ENCODE measurements around the gene MAPKAPK2. TPM values are rescaled to one million over a fixed set of nuclear protein-coding genes. Genes with fewer than 3 reads are reported as not detected.

Gene MAPKAPK2
- total and polyA plus RNA-seq, 7 donors, result 32.1 to 61.4 (median 39.3) TPM

GRCh38 chr1:206713910-206714312 is 29.2 kb downstream of the MAPKAPK2 start:
- intact Hi-C loops (cut with DNase I), result loop anchor here (2.0 kb wide), 1 partner anchor 21 kb away; no protein-coding TSS in a partner anchor

GRCh38 chr1:206714331-206715058 is 29.8 kb downstream of the MAPKAPK2 start:
- H3K27ac ChIP-seq, result peak overlapping the region; percentile 55 to 88 (median 82)
- H3K36me3 ChIP-seq, result no peaks in the 10 kb centered on the region
- H3K4me1 ChIP-seq, result peaks cover 0 to 92% (median 73%) of the 10 kb centered on the region in 4 donors
- WGBS, 2 donors, result 26 to 51% methylated on average over 9 of the region's 9 CpGs
- intact Hi-C loops (cut with DNase I), result loop anchor here (2.0 to 5.0 kb wide), 3 partner anchors 22 to 77 kb away; partner anchors contain the start of gene DYRK3
- no peaks in the 10 kb centered on the region for H3K9me3 ChIP-seq
- TF ChIP-seq EP300 (IDR thresholded peaks at IDR 0.05) (peak in 1 of 4 donors; percentile 71), POLR2AphosphoS5 (IDR thresholded peaks at IDR 0.05) (peak in 3 of 4 donors; percentile 51 to 76 (median 53)), POLR2A (IDR thresholded peaks at IDR 0.05) (no peak), CTCF (IDR thresholded peaks at IDR 0.05) (no peak)
- H3K4me3 ChIP-seq, result peak overlapping the region in 1 of 4 donors; percentile 2
- DNase-seq, result peak; percentile 86
- H3K27me3 ChIP-seq, result no peaks in the 10 kb centered on the region

More at GRCh38 chr1:206713910-206714312, 29.2 kb downstream of the MAPKAPK2 start:
- peak overlapping the region; percentile 55 to 88 (median 82) for H3K27ac ChIP-seq
- no peaks in the 10 kb centered on the region for H3K36me3 ChIP-seq
- no peaks in the 10 kb centered on the region for H3K27me3 ChIP-seq
- no peak for TF ChIP-seq POLR2A (IDR thresholded peaks at IDR 0.05)
- peak in 1 of 4 donors; percentile 20 for TF ChIP-seq POLR2AphosphoS5 (IDR thresholded peaks at IDR 0.05)
- peak; percentile 76 for DNase-seq
- peaks cover 0 to 92% (median 76%) of the 10 kb centered on the region in 4 donors for H3K4me1 ChIP-seq
- peak overlapping the region in 1 of 4 donors; percentile 2 for H3K4me3 ChIP-seq
- WGBS, 2 donors, result 70 to 72% methylated on average over 6 of the region's 6 CpGs
- no peaks in the 10 kb centered on the region for H3K9me3 ChIP-seq

GRCh38 chr1:206715120-206715519 is 30.4 kb downstream of the MAPKAPK2 start:
- Histone ChIP-seq H3K9me3 (no peaks in the 10 kb centered on the region), H3K4me3 (no peak overlapping the region), H3K27ac (peak overlapping the region; percentile 40 to 88 (median 82)), H3K36me3 (no peaks in the 10 kb centered on the region), H3K27me3 (no peaks in the 10 kb centered on the region), H3K4me1 (peaks cover 0 to 92% (median 72%) of the 10 kb centered on the region in 4 donors)
- TF ChIP-seq EP300 (IDR thresholded peaks at IDR 0.05) (no peak), POLR2AphosphoS5 (IDR thresholded peaks at IDR 0.05) (no peak), POLR2A (IDR thresholded peaks at IDR 0.05) (no peak), CTCF (IDR thresholded peaks at IDR 0.05) (no peak)
- 73 to 75% methylated on average over 4 of the region's 4 CpGs for WGBS, 2 donors
- intact Hi-C loops (cut with DNase I), result loop anchor here (2.0 to 5.0 kb wide), 3 partner anchors 22 to 78 kb away; partner anchors contain the start of gene DYRK3
- peak; percentile 53 for DNase-seq

GRCh38 chr1:206715552-206716158 is 30.9 kb downstream of the MAPKAPK2 start:
- H3K4me1 ChIP-seq, result peaks cover 0 to 91% (median 69%) of the 10 kb centered on the region in 4 donors
- peak overlapping the region; percentile 40 to 88 (median 82) for H3K27ac ChIP-seq
- H3K4me3 ChIP-seq, result no peak overlapping the region
- H3K36me3 ChIP-seq, result no peaks in the 10 kb centered on the region
- TF ChIP-seq EP300 (IDR thresholded peaks at IDR 0.05), result no peak
- no peak for TF ChIP-seq CTCF (IDR thresholded peaks at IDR 0.05)
- TF ChIP-seq POLR2A (IDR thresholded peaks at IDR 0.05), result no peak
- TF ChIP-seq POLR2AphosphoS5 (IDR thresholded peaks at IDR 0.05), result no peak
- intact Hi-C loops (cut with DNase I), result loop anchor here (2.0 to 5.0 kb wide), 3 partner anchors 23 to 78 kb away; partner anchors contain the start of gene DYRK3
- no peaks in the 10 kb centered on the region for H3K27me3 ChIP-seq
- peak; percentile 29 for DNase-seq
- no peaks in the 10 kb centered on the region for H3K9me3 ChIP-seq
- 81 to 93% methylated on average over 3 of the region's 3 CpGs for whole genome bisulfite sequencing, 2 donors

Measured in sigmoid colon (tissue), 7 donors.